Smooth muscle cell of the umbilical artery (primary cell): ENCODE results near the gene CLEC2D. TPM values are rescaled to one million over a fixed set of nuclear protein-coding genes. Genes with fewer than 3 reads are reported as not detected.

ENCODE experiments used
- total RNA-seq: library from RNA; depleted of rRNA; stranded (reverse); fragments of >200 nt; gene quantifications from 2 replicates; pipeline ENCODE4 v1.2.3, GENCODE V29; 2014

CLEC2D gene, protein sequence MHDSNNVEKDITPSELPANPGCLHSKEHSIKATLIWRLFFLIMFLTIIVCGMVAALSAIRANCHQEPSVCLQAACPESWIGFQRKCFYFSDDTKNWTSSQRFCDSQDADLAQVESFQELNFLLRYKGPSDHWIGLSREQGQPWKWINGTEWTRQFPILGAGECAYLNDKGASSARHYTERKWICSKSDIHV
- 4.2 and 5.9 TPM in 2 replicates for total RNA-seq

DNA sequence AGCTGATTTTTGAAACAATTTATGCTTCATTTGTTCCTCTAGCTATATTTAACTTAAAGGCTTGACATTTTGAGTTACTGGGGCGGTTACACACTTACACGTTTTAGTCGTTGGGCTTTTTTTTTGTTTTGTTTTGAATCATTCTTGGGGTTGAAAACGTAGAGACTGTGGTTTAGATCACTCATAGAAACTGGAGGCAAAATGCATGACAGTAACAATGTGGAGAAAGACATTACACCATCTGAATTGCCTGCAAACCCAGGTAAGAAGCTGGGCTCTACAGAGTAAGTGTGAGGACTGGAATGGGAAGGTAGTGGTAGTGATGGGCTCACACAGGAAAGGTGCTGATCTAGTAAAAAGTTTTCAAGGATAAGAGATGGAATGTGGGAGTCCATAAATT, at the start of gene CLEC2D:
Gene CLEC2D (plus strand): TSS at position 180 of the 400 bp plus-strand sequence. CDS start 22 bp downstream, at position 202.

DNA sequence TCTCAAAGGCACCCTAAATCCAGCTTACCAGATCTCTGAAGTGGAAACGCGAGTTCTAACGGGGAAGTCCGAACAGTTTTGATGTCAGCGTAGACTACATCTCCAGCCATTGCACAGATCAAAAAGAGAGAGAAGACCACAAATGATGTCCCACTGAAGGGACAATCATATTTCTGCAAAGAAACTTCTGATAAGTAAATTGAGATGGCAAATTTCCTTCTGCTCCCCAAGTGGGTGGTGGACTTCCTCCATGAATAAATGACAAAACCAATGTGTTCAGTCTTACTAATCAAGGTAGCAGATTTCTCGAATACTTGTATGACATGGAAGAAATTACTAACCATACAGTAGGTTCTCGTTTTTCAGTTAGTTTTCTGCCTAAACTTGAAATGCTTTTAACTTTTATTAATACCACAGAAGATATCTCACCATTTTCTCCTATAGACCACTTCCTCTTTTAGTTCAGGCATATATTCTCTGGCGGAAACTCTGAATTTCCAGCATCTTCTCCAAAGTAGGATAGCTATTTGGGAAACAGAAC, 63.5 kb downstream of the CLEC2D start, which contains the start of gene CLECL1:
Gene CLECL1 (minus strand): TSS at position 177 of the 541 bp plus-strand sequence.

Other genes with a start within 250 kb of the CLEC2D start
- not detected in 2 replicates for gene KLRB1, start 61.8 kb upstream of the CLEC2D start, total RNA-seq
- not detected in 2 replicates for gene CLECL1, start 63.4 kb downstream of the CLEC2D start, total RNA-seq
- not detected in 2 replicates for gene CD69, start 91.2 kb downstream of the CLEC2D start, total RNA-seq
- not detected in 2 replicates for gene KLRF1, start 157.8 kb downstream of the CLEC2D start, total RNA-seq
- under 0.01 TPM in 1 of 2 replicates, not detected in the other for gene CLEC2B, start 199.6 kb downstream of the CLEC2D start, total RNA-seq
- gene KLRF2, start 211.8 kb downstream of the CLEC2D start, total RNA-seq, result not detected in 2 replicates